A673 (cell line): Measurements from ENCODE around the gene NAALADL2. TPM values are rescaled to one million over a fixed set of nuclear protein-coding genes. Genes with fewer than 3 reads are reported as not detected.

ENCODE experiments used
- BruUV-seq: library from RNA; stranded (reverse); fragments of 400-500 nt; replicated peaks from 2 replicates; lab custom pipeline; 2021; lab: Mats Ljungman, UMichigan
- CTCF ChIA-PET: fragments of 300-600 bp; sonication (Branson Sonifier 250); formaldehyde crosslinking; loops from one replicate; lab custom pipeline; 2022; ENCODE audit warnings: antibody characterized with exemption; lab: Charles Lee
- POLR2A ChIA-PET: fragments of 300-600 bp; sonication (Branson Sonifier 250); formaldehyde crosslinking; loops from one replicate; lab custom pipeline; 2022; ENCODE audit warnings: antibody characterized with exemption; ENCODE audit not compliant: low non-redundant PET; lab: Charles Lee
- DNase-seq: peaks from one replicate; pipeline ENCODE4 v3.0.0-alpha.2; 2015; ENCODE audit warnings: low spot score
- H3K27ac ChIP-seq: fragments of 200-600 bp; sonication (generic); 2 replicates; pipeline ENCODE4 v1.5.1; 2016; ENCODE audit warnings: mixed run types, low read depth, mild to moderate bottlenecking, mixed read lengths, antibody characterized with exemption, low read length; ENCODE audit not compliant: poor library complexity, severe bottlenecking
- H3K27me3 ChIP-seq: fragments of 200-600 bp; sonication (generic); replicated peaks from 2 replicates; pipeline ENCODE4 v1.6.1; 2017; ENCODE audit warnings: mixed run types, low read depth, mild to moderate bottlenecking, mixed read lengths, antibody characterized with exemption, low read length; ENCODE audit not compliant: insufficient read depth, poor library complexity
- H3K36me3 ChIP-seq: fragments of 200-600 bp; sonication (generic); 2 replicates; pipeline ENCODE4 v1.6.1; 2016; ENCODE audit warnings: mixed run types, mild to moderate bottlenecking, mixed read lengths, antibody characterized with exemption, low read length; ENCODE audit not compliant: insufficient read depth, poor library complexity, severe bottlenecking
- H3K4me1 ChIP-seq: fragments of 200-600 bp; sonication (generic); 2 replicates; pipeline ENCODE4 v1.6.1; 2017; ENCODE audit warnings: mixed run types, mild to moderate bottlenecking, mixed read lengths, antibody characterized with exemption, low read length; ENCODE audit not compliant: insufficient read depth, poor library complexity, severe bottlenecking
- H3K4me3 ChIP-seq: fragments of 200-600 bp; sonication (generic); 2 replicates; pipeline ENCODE4 v1.5.1; 2016; ENCODE audit warnings: low read depth, mixed run types, mild to moderate bottlenecking, mixed read lengths, low read length; ENCODE audit not compliant: poor library complexity, severe bottlenecking
- H3K9me3 ChIP-seq: fragments of 200-600 bp; sonication (generic); 2 replicates; pipeline ENCODE4 v1.6.1; 2016; ENCODE audit warnings: mixed run types, low read depth, mild to moderate bottlenecking, mixed read lengths, antibody characterized with exemption, low read length; ENCODE audit not compliant: poor library complexity, severe bottlenecking
- EZH2 ChIP-seq: fragments of 200-600 bp; sonication (generic); IDR thresholded peaks from 2 replicates; pipeline ENCODE4 v1.6.1; 2017; ENCODE audit warnings: borderline replicate concordance, low read depth, mild to moderate bottlenecking, mixed read lengths, antibody characterized with exemption, low read length; ENCODE audit not compliant: poor library complexity, severe bottlenecking
- intact Hi-C: fragments of 100-400 bp; cut with micrococcal nuclease; formaldehyde crosslinking; loops from one replicate; pipeline ENCODE4 v1.10.0; 2022; ENCODE audit not compliant: unreplicated experiment
- total RNA-seq: library from RNA; stranded (reverse); gene quantifications from 2 replicates; pipeline ENCODE4 v1.2.3, GENCODE V29; 2021
- TF ChIP-seq, protein P1 (sequence below): fragments of 300-800, 200-600 bp; sonication (generic); conservative IDR thresholded peaks from 2 replicates; pipeline ENCODE4 v1.5.1; 2017; ENCODE audit warnings: low read depth, mild to moderate bottlenecking, antibody characterized with exemption, low read length, moderate library complexity, mixed read lengths

NAALADL2 gene
- total RNA-seq, 1 experiment from 2014 or later = 0.64 TPM

DNA sequence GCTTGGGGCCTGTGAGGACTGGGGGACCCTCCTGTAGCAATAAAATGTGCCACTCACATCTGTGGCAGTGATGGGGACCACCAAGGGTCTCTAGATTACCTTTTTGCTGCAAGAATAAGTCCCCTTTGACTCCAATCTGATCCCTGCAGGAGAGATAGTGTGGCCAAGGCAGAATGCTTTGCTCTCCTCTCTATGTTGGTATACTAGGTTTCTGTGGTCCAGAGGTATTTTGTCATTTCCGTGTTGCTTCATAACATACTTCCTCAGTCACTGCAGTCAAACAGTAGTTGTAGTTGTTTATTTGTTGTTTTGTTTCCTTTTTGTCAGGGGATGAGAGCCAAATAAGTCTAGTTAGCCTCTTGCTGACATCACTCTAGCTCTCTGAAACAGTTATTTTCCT lies 13.1 kb upstream of the NAALADL2 start:
- no TSS peak for BruUV-seq
- CTCF ChIA-PET = no interaction called here
- POLR2A ChIA-PET = no interaction called here
- Histone ChIP-seq H3K27me3 (no peaks in the 10 kb centered on the region), H3K4me3 (no peak overlapping the region), H3K27ac (no peak overlapping the region), H3K9me3 (peaks cover 5% of the 10 kb centered on the region), H3K4me1 (no peaks in the 10 kb centered on the region), H3K36me3 (no peaks in the 10 kb centered on the region)
- TF ChIP-seq EZH2 = no peak
- TF ChIP-seq, protein P1, sequence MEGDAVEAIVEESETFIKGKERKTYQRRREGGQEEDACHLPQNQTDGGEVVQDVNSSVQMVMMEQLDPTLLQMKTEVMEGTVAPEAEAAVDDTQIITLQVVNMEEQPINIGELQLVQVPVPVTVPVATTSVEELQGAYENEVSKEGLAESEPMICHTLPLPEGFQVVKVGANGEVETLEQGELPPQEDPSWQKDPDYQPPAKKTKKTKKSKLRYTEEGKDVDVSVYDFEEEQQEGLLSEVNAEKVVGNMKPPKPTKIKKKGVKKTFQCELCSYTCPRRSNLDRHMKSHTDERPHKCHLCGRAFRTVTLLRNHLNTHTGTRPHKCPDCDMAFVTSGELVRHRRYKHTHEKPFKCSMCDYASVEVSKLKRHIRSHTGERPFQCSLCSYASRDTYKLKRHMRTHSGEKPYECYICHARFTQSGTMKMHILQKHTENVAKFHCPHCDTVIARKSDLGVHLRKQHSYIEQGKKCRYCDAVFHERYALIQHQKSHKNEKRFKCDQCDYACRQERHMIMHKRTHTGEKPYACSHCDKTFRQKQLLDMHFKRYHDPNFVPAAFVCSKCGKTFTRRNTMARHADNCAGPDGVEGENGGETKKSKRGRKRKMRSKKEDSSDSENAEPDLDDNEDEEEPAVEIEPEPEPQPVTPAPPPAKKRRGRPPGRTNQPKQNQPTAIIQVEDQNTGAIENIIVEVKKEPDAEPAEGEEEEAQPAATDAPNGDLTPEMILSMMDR = no peak
- intact Hi-C loops = no loop called here
- DNase-seq = no peak

DNA sequence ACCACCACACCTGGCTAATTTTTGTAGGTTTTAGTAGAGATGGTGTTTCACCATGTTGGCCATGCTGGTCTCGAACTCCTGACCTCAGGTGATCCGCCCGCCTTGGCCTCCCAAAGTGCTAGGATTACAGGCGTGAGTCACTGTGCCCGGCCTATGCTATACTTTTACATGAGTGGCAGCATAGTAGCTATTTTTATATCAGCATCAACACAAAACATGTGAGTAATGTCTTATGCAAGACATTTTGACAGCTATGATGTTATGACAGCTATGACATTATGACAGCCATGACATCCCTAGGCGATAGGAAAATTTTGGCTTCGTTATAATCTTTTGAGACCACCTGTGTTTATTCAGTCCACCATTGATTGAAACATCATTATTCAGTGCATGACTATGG lies 4.1 kb upstream of the NAALADL2 start:
- no peak overlapping the region for H3K4me3 ChIP-seq
- TF ChIP-seq, protein P1 = no peak
- TF ChIP-seq EZH2 = no peak
- no peak for DNase-seq
- ChIA-PET CTCF (no interaction called here), POLR2A (no interaction called here)
- BruUV-seq = no TSS peak
- intact Hi-C loops = no loop called here
- H3K4me1 ChIP-seq = no peaks in the 10 kb centered on the region
- no peak overlapping the region for H3K27ac ChIP-seq
- no peaks in the 10 kb centered on the region for H3K27me3 ChIP-seq
- no peaks in the 10 kb centered on the region for H3K36me3 ChIP-seq
- peaks cover 7% of the 10 kb centered on the region for H3K9me3 ChIP-seq

DNA sequence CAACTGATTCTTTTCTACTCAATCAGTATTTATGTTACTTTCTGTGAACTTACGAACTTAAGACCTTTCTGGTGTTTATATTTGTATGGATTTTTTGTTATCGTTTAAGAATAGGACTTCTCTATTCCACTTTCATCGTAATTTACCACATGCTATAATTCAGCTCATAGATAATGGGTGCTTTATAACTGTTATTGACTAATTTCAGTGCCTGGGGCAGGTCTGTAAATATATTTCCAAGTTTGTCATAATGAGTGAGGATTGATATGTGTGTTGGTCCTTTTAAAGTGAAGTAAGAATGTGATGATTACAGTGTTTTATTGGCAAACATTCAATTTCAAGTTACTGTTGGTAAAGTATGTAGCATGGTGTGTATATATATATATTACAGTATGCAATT lies 1.8 kb upstream of the NAALADL2 start:
- BruUV-seq = no TSS peak
- intact Hi-C loops = no loop called here
- DNase-seq = no peak
- Histone ChIP-seq H3K27me3 (no peaks in the 10 kb centered on the region), H3K9me3 (no peaks in the 10 kb centered on the region), H3K4me1 (no peaks in the 10 kb centered on the region), H3K27ac (no peak overlapping the region), H3K36me3 (no peaks in the 10 kb centered on the region), H3K4me3 (no peak overlapping the region)
- POLR2A ChIA-PET = no interaction called here
- CTCF ChIA-PET = no interaction called here
- TF ChIP-seq EZH2 = no peak
- TF ChIP-seq, protein P1 = no peak
